ENCODE results near the gene OSBPL8.
"Not testable (repeated sequence)": the region's sequence is repeated elsewhere in the genome, so short reads cannot be mapped to it uniquely, and the experiment has no call there.

OSBPL8 gene

GRCh38 chr12:76504606-76505005, 55.0 kb downstream of the OSBPL8 start:
- TF ChIP-seq CTCF (conservative IDR thresholded peaks at IDR 0.05; ENCODE audit: control insufficient read depth, insufficient read depth, low read depth, low read length): no peak
- no peak for DNase-seq (ENCODE audit: low read depth)
- H3K4me3 ChIP-seq (ENCODE audit: control insufficient read depth, low read depth, low read length): no peak overlapping the region

GRCh38 chr12:76503957-76504356, 55.6 kb downstream of the OSBPL8 start:
- no peak for TF ChIP-seq CTCF (conservative IDR thresholded peaks at IDR 0.05; ENCODE audit: control insufficient read depth, insufficient read depth, low read depth, low read length)
- no peak overlapping the region for H3K4me3 ChIP-seq (ENCODE audit: control insufficient read depth, low read depth, low read length)
- DNase-seq (ENCODE audit: low read depth): no peak

GRCh38 chr12:76501390-76501789, 58.2 kb downstream of the OSBPL8 start:
- DNase-seq (ENCODE audit: low read depth): no peak
- no peak for TF ChIP-seq CTCF (conservative IDR thresholded peaks at IDR 0.05; ENCODE audit: control insufficient read depth, insufficient read depth, low read depth, low read length)
- H3K4me3 ChIP-seq (ENCODE audit: control insufficient read depth, low read depth, low read length): no peak overlapping the region

- DNase-seq (ENCODE audit: low read depth); H3K4me3 ChIP-seq (ENCODE audit: control insufficient read depth, low read depth, low read length): not testable (repeated sequence)
Observed at GRCh38 chr12:76499136-76499535, 60.4 kb downstream of the OSBPL8 start.

- TF ChIP-seq CTCF (conservative IDR thresholded peaks at IDR 0.05; ENCODE audit: control insufficient read depth, insufficient read depth, low read depth, low read length): no peak
- no peak overlapping the region for H3K4me3 ChIP-seq (ENCODE audit: control insufficient read depth, low read depth, low read length)
- no peak for DNase-seq (ENCODE audit: low read depth)
Observed at GRCh38 chr12:76495556-76495955, 64.0 kb downstream of the OSBPL8 start.

GRCh38 chr12:76491292-76491691, 68.3 kb downstream of the OSBPL8 start:
- no peak overlapping the region for H3K4me3 ChIP-seq (ENCODE audit: control insufficient read depth, low read depth, low read length)

GRCh38 chr12:76490763-76491162, 68.8 kb downstream of the OSBPL8 start:
- no peak overlapping the region for H3K4me3 ChIP-seq (ENCODE audit: control insufficient read depth, low read depth, low read length)
- no peak for TF ChIP-seq CTCF (conservative IDR thresholded peaks at IDR 0.05; ENCODE audit: control insufficient read depth, insufficient read depth, low read depth, low read length)
- no peak for DNase-seq (ENCODE audit: low read depth)

More at GRCh38 chr12:76491292-76491691, 68.3 kb downstream of the OSBPL8 start:
- no peak for TF ChIP-seq CTCF (conservative IDR thresholded peaks at IDR 0.05; ENCODE audit: control insufficient read depth, insufficient read depth, low read depth, low read length)
- no peak for DNase-seq (ENCODE audit: low read depth)
